ENCODE measurements around the gene SUV39H1. TPM values are rescaled to one million over a fixed set of nuclear protein-coding genes. Genes with fewer than 3 reads are reported as not detected.

SUV39H1 gene
- total RNA-seq, 4 donors from 2014 or later, result 2.7 to 8.6 (median 7.1) TPM

GRCh38 chrX:48736303-48736702 is 39.8 kb downstream of the SUV39H1 start:
- WGBS, 2 donors, result 93% methylated on average over 1 of the region's 1 CpG
- intact Hi-C loops (cut with DNase I), result no loop called here
- Histone ChIP-seq H3K9me3 (no peaks in the 10 kb centered on the region), H3K4me1 (peaks cover 4% of the 10 kb centered on the region in 2 donors), H3K27me3 (no peaks in the 10 kb centered on the region), H3K4me3 (replicated peaks in 1 of 3) (no peak overlapping the region), H3K27ac (no peak overlapping the region), H3K36me3 (no peaks in the 10 kb centered on the region)
- TF ChIP-seq POLR2A (IDR thresholded peaks at IDR 0.05), result no peak
- TF ChIP-seq CTCF (IDR thresholded peaks at IDR 0.05), result no peak
- no peak for DNase-seq

GRCh38 chrX:48736878-48737212 is 40.3 kb downstream of the SUV39H1 start:
- no peak for TF ChIP-seq CTCF (IDR thresholded peaks at IDR 0.05)
- TF ChIP-seq POLR2A (IDR thresholded peaks at IDR 0.05), result no peak
- Histone ChIP-seq H3K4me1 (peaks cover 4% of the 10 kb centered on the region in 2 donors), H3K27ac (no peak overlapping the region), H3K36me3 (no peaks in the 10 kb centered on the region), H3K27me3 (no peaks in the 10 kb centered on the region), H3K4me3 (replicated peaks in 1 of 3) (no peak overlapping the region), H3K9me3 (no peaks in the 10 kb centered on the region)
- intact Hi-C loops (cut with DNase I), result no loop called here
- no peak for DNase-seq
- 11 to 14% methylated on average over 5 to 7 of the region's 10 CpGs for WGBS, 2 donors

- peak overlapping the region in 2 of 3 donors; percentile 34 to 42 for H3K4me3 ChIP-seq (replicated peaks in 1 of 3)
- TF ChIP-seq POLR2A (IDR thresholded peaks at IDR 0.05), result peak in 1 of 2 donors; percentile 63
- TF ChIP-seq CTCF (IDR thresholded peaks at IDR 0.05), result no peak
- intact Hi-C loops (cut with DNase I), result no loop called here
- H3K36me3 ChIP-seq, result no peaks in the 10 kb centered on the region
- peak overlapping the region; percentile 54 to 77 (median 76) for H3K27ac ChIP-seq
- no peaks in the 10 kb centered on the region for H3K27me3 ChIP-seq
- DNase-seq, result peak; percentile 89 to 91
- no peaks in the 10 kb centered on the region for H3K9me3 ChIP-seq
- H3K4me1 ChIP-seq, result peaks cover 4% of the 10 kb centered on the region in 2 donors
- WGBS, 2 donors, result 0 to 1% methylated on average over 21 to 24 of the region's 48 CpGs
Measured at GRCh38 chrX:48737213-48737938, 40.8 kb downstream of the SUV39H1 start.

GRCh38 chrX:48737940-48738339 is 41.4 kb downstream of the SUV39H1 start:
- Histone ChIP-seq H3K4me1 (peaks cover 4% of the 10 kb centered on the region in 2 donors), H3K9me3 (no peaks in the 10 kb centered on the region), H3K4me3 (replicated peaks in 1 of 3) (peak overlapping the region in 2 of 3 donors; percentile 34 to 42), H3K36me3 (no peaks in the 10 kb centered on the region), H3K27ac (peak overlapping the region; percentile 54 to 77 (median 76)), H3K27me3 (no peaks in the 10 kb centered on the region)
- TF ChIP-seq POLR2A (IDR thresholded peaks at IDR 0.05), result no peak
- no peak for TF ChIP-seq CTCF (IDR thresholded peaks at IDR 0.05)
- intact Hi-C loops (cut with DNase I), result no loop called here
- WGBS, 2 donors, result 42 to 47% methylated on average over 7 of the region's 7 CpGs
- DNase-seq, result no peak

- H3K4me3 ChIP-seq (replicated peaks in 1 of 3), result no peak overlapping the region
- 94 to 97% methylated on average over 2 to 8 of the region's 8 CpGs for WGBS, 2 donors
- TF ChIP-seq POLR2A (IDR thresholded peaks at IDR 0.05), result no peak
- no peak for TF ChIP-seq CTCF (IDR thresholded peaks at IDR 0.05)
Measured at GRCh38 chrX:48741834-48742233, 45.3 kb downstream of the SUV39H1 start.

More at GRCh38 chrX:48741834-48742233, 45.3 kb downstream of the SUV39H1 start:
- no peak overlapping the region for H3K27ac ChIP-seq
- H3K4me1 ChIP-seq, result peaks cover 0 to 4% of the 10 kb centered on the region in 2 donors
- H3K9me3 ChIP-seq, result no peaks in the 10 kb centered on the region
- no peaks in the 10 kb centered on the region for H3K27me3 ChIP-seq
- intact Hi-C loops (cut with DNase I), result no loop called here
- no peak for DNase-seq
- no peaks in the 10 kb centered on the region for H3K36me3 ChIP-seq
